ENCODE results near the gene KANSL1.

The KANSL1 gene

GRCh38 chr17:45993962-45994627 is 199.1 kb downstream of the KANSL1 start:
- DNase-seq: no peak

GRCh38 chr17:45992904-45993303 is 200.3 kb downstream of the KANSL1 start:
- no peak for DNase-seq

- no peak for DNase-seq
Measured at GRCh38 chr17:45992175-45992574, 201.1 kb downstream of the KANSL1 start.

- DNase-seq: no peak
Measured at GRCh38 chr17:45991341-45991740, 201.9 kb downstream of the KANSL1 start.

- no peak for DNase-seq
Measured at GRCh38 chr17:45990886-45991285, 202.3 kb downstream of the KANSL1 start.

GRCh38 chr17:45989759-45990158 is 203.5 kb downstream of the KANSL1 start:
- DNase-seq: no peak

GRCh38 chr17:45987706-45988105 is 205.5 kb downstream of the KANSL1 start:
- DNase-seq: no peak

- no peak for DNase-seq
Measured at GRCh38 chr17:45986056-45986455, 207.2 kb downstream of the KANSL1 start.

- DNase-seq: no peak
Measured at GRCh38 chr17:45985447-45985846, 207.8 kb downstream of the KANSL1 start.

GRCh38 chr17:45984368-45984767 is 208.9 kb downstream of the KANSL1 start:
- DNase-seq: no peak

- DNase-seq: no peak
Measured at GRCh38 chr17:45983614-45984310, 209.5 kb downstream of the KANSL1 start.

- DNase-seq: no peak
Measured at GRCh38 chr17:45982791-45983613, 210.2 kb downstream of the KANSL1 start.

- no peak for DNase-seq
Measured at GRCh38 chr17:45981306-45981705, 211.9 kb downstream of the KANSL1 start.

GRCh38 chr17:45980855-45981254 is 212.4 kb downstream of the KANSL1 start:
- DNase-seq: no peak

Measured in stimulated activated CD4-positive, alpha-beta T cell treated with anti-CD3 and anti-CD28 coated beads, Interleukin-4, amount 100 ng/mL, for 1 hour (primary cell).